Measurements from ENCODE around the gene CFAP54. TPM values are rescaled to one million over a fixed set of nuclear protein-coding genes. Genes with fewer than 3 reads are reported as not detected.

Gene CFAP54
- total RNA-seq, 1 donor from 2014 or later: 1.1 TPM

GRCh38 chr12:96605684-96606083 lies 116.3 kb downstream of the CFAP54 start:
- Mint-ChIP-seq H3K9me3 (ENCODE audit: unreplicated experiment) (peaks cover 4% of the 10 kb centered on the region), H3K27ac (ENCODE audit: unreplicated experiment) (no peak overlapping the region), H3K27me3 (ENCODE audit: low read depth, unreplicated experiment) (no peaks in the 10 kb centered on the region), H3K36me3 (ENCODE audit: low read depth, unreplicated experiment) (no peaks in the 10 kb centered on the region), H3K4me3 (ENCODE audit: unreplicated experiment) (no peak overlapping the region), H3K4me1 (ENCODE audit: low read depth, unreplicated experiment) (peaks cover 2% of the 10 kb centered on the region)
- Histone ChIP-seq H3K4me3 (ENCODE audit: insufficient read depth, low read depth, low read length) (no peak overlapping the region), H3K4me1 (ENCODE audit: insufficient read depth, low read length) (no peaks in the 10 kb centered on the region), H3K9ac (ENCODE audit: low read length) (no peak overlapping the region), H4K20me1 (ENCODE audit: insufficient read depth, low read length) (no peaks in the 10 kb centered on the region), H3K36me3 (ENCODE audit: insufficient read depth, low read length) (no peaks in the 10 kb centered on the region), H3K4me2 (ENCODE audit: low read length) (no peak overlapping the region), H3K27me3 (ENCODE audit: insufficient read depth, low read length) (no peaks in the 10 kb centered on the region), H3K79me2 (ENCODE audit: insufficient read depth, low read length) (no peaks in the 10 kb centered on the region), H3K9me3 (ENCODE audit: insufficient read depth, low read depth, low read length) (peaks cover 3% of the 10 kb centered on the region), H3K27ac (ENCODE audit: low read depth, low read length) (no peak overlapping the region), H2AFZ (ENCODE audit: low read depth, low read length) (no peak overlapping the region)
- TF ChIP-seq CTCF (IDR thresholded peaks at IDR 0.05; ENCODE audit: insufficient read depth, low read depth, low read length): no peak
- TF ChIP-seq EZH2 (IDR thresholded peaks at IDR 0.05; ENCODE audit: insufficient read depth, low read length): no peak
- FAIRE-seq: no peak
- DNase-seq (ENCODE audit: low read depth): no peak

GRCh38 chr12:96606134-96606533 lies 116.8 kb downstream of the CFAP54 start:
- Histone ChIP-seq H3K4me2 (ENCODE audit: low read length) (no peak overlapping the region), H3K27me3 (ENCODE audit: insufficient read depth, low read length) (no peaks in the 10 kb centered on the region), H3K79me2 (ENCODE audit: insufficient read depth, low read length) (no peaks in the 10 kb centered on the region), H4K20me1 (ENCODE audit: insufficient read depth, low read length) (no peaks in the 10 kb centered on the region), H3K36me3 (ENCODE audit: insufficient read depth, low read length) (no peaks in the 10 kb centered on the region), H3K9me3 (ENCODE audit: insufficient read depth, low read depth, low read length) (peaks cover 3% of the 10 kb centered on the region), H3K9ac (ENCODE audit: low read length) (no peak overlapping the region), H2AFZ (ENCODE audit: low read depth, low read length) (no peak overlapping the region), H3K27ac (ENCODE audit: low read depth, low read length) (no peak overlapping the region), H3K4me3 (ENCODE audit: insufficient read depth, low read depth, low read length) (no peak overlapping the region), H3K4me1 (ENCODE audit: insufficient read depth, low read length) (no peaks in the 10 kb centered on the region)
- Mint-ChIP-seq H3K4me3 (ENCODE audit: unreplicated experiment) (no peak overlapping the region), H3K36me3 (ENCODE audit: low read depth, unreplicated experiment) (no peaks in the 10 kb centered on the region), H3K27me3 (ENCODE audit: low read depth, unreplicated experiment) (no peaks in the 10 kb centered on the region), H3K4me1 (ENCODE audit: low read depth, unreplicated experiment) (peaks cover 2% of the 10 kb centered on the region), H3K27ac (ENCODE audit: unreplicated experiment) (no peak overlapping the region), H3K9me3 (ENCODE audit: unreplicated experiment) (peaks cover 4% of the 10 kb centered on the region)
- DNase-seq (ENCODE audit: low read depth) (no peak), FAIRE-seq (no peak)
- TF ChIP-seq CTCF (IDR thresholded peaks at IDR 0.05; ENCODE audit: insufficient read depth, low read depth, low read length) (no peak), EZH2 (IDR thresholded peaks at IDR 0.05; ENCODE audit: insufficient read depth, low read length) (no peak)

- no peaks in the 10 kb centered on the region for H3K36me3 ChIP-seq (ENCODE audit: insufficient read depth, low read length)
- H3K27ac ChIP-seq (ENCODE audit: low read depth, low read length): no peak overlapping the region
- Mint-ChIP-seq H3K27me3 (ENCODE audit: low read depth, unreplicated experiment) (no peaks in the 10 kb centered on the region), H3K4me3 (ENCODE audit: unreplicated experiment) (no peak overlapping the region), H3K36me3 (ENCODE audit: low read depth, unreplicated experiment) (peaks cover 1% of the 10 kb centered on the region), H3K9me3 (ENCODE audit: unreplicated experiment) (peaks cover 6% of the 10 kb centered on the region), H3K27ac (ENCODE audit: unreplicated experiment) (no peak overlapping the region), H3K4me1 (ENCODE audit: low read depth, unreplicated experiment) (peaks cover 2% of the 10 kb centered on the region)
- no peaks in the 10 kb centered on the region for H3K27me3 ChIP-seq (ENCODE audit: insufficient read depth, low read length)
- no peak overlapping the region for H3K9ac ChIP-seq (ENCODE audit: low read length)
- H2AFZ ChIP-seq (ENCODE audit: low read depth, low read length): no peak overlapping the region
- no peaks in the 10 kb centered on the region for H4K20me1 ChIP-seq (ENCODE audit: insufficient read depth, low read length)
- no peaks in the 10 kb centered on the region for H3K4me1 ChIP-seq (ENCODE audit: insufficient read depth, low read length)
- TF ChIP-seq EZH2 (IDR thresholded peaks at IDR 0.05; ENCODE audit: insufficient read depth, low read length) (no peak), CTCF (IDR thresholded peaks at IDR 0.05; ENCODE audit: insufficient read depth, low read depth, low read length) (no peak)
- no peak for FAIRE-seq
- no peaks in the 10 kb centered on the region for H3K79me2 ChIP-seq (ENCODE audit: insufficient read depth, low read length)
- H3K4me2 ChIP-seq (ENCODE audit: low read length): no peak overlapping the region
- peaks cover 3% of the 10 kb centered on the region for H3K9me3 ChIP-seq (ENCODE audit: insufficient read depth, low read depth, low read length)
- no peak for DNase-seq (ENCODE audit: low read depth)
- no peak overlapping the region for H3K4me3 ChIP-seq (ENCODE audit: insufficient read depth, low read depth, low read length)
These were observed 117.3 kb downstream of the CFAP54 start for GRCh38 chr12:96606644-96607043.
